Endometrial microvascular endothelial cells (primary cell): ENCODE measurements around the gene SPTBN1. TPM values are rescaled to one million over a fixed set of nuclear protein-coding genes. Genes with fewer than 3 reads are reported as not detected.

Experiments
- in situ Hi-C: cut with HindIII; loops from 2 replicates; pipeline ENCODE4 v1.10.0; 2017; ENCODE audit warnings: low sequenced_read_pairs, low pct_unique_long_range_greater_than_20kb; ENCODE audit errors: inconsistent ontology term
- total RNA-seq: library from RNA; depleted of rRNA; stranded (reverse); fragments of >200 nt; gene quantifications from one replicate; pipeline ENCODE4 v1.2.3, GENCODE V29; 2015; ENCODE audit errors: inconsistent ontology term

Gene SPTBN1
- total RNA-seq, 1 donor from 2014 or later: 200 TPM

DNA sequence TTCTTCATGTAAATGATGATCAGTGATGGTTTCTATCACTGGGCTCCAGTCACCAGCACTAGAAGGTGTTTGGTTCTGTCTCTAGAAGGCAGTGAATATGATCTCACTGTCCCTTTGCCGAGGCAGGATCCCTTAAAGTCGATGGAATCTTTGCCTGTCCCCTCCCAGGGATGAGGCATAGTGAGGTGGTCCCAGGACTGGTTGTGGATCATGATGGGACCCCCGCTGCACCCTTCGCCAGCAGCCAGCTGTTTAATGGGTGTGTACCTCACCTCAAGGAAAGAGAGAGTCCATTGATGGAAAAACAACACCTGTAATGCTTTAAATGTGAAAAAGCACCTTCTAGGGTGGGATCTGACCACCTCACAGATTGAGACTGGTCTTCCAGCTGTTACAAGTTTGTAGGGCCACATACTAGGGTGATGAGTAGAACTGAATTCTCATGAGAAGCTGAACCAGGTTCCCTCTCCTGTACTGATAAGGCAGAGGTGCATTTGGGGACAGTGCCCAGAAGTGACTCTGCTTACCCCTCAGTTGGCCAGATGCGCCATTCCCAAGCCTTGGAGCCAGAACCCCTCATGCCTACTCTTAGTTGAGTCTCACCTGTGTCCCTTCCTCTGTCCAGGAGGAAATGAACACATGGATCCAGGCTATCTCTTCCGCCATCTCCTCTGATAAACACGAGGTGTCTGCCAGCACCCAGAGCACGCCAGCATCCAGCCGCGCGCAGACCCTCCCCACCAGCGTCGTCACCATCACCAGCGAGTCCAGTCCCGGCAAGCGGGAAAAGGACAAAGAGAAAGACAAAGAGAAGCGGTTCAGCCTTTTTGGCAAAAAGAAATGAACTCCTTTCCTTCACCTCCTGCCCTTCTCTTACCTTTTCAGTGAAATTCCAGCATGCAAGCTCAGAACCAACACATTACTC lies 211.9 kb downstream of the SPTBN1 start:
- in situ Hi-C loops: no loop called here

DNA sequence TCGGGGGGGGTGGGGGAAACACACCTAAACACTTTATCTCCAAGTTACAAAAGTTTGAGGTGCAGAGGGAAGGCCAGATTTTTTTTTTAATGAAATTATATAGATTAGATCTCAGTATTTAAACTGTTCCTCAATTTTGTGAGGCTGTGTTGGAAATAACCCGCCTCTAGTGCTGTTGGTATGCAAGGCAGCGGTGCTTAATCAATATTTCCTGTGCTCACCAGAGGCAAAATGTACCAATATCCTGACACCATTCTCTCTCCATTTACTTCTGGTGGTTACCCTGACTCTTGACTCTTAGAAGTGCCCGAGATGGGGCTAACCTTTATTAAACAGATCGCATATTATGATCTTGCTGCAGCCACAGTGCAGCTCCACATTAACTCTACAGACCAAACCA lies 212.6 kb downstream of the SPTBN1 start:
- in situ Hi-C loops: no loop called here

DNA sequence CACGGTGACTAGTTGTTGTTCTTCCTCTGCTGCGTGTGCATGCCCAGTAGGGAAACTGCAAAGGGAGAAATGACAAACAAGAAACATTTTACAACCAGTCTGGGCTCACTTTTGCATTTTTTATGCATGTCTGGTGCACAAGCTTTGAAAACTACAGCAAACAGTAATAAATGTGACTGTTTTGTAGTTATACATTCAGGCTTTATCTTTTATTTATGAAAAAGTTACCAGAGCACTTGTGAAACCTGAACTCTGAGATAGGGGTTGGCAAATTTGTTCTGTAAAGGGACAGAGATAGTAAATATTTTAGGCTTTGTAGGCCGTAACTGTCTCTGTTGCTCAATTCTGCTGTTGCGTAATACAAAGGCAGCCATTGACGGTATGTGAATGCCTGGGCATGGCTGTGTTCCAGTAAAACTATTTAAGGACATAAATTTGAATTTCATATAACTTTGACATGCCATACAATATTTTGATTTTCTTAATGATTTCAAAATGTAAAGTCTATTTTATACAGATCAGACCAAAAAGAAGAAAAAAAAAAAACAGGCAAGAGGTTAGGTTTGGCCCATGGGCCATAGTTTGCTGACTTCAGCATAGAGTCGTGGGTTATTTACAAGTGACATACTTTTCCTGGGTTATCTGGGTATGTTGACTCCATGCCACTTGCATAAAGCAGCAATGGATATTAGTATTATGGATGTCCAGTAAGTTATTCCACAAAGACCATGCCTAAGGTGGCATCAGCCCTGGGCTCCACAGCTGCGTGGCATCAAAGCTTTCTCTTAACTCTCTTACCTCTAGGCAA lies 213.8 kb downstream of the SPTBN1 start:
- in situ Hi-C loops: no loop called here

DNA sequence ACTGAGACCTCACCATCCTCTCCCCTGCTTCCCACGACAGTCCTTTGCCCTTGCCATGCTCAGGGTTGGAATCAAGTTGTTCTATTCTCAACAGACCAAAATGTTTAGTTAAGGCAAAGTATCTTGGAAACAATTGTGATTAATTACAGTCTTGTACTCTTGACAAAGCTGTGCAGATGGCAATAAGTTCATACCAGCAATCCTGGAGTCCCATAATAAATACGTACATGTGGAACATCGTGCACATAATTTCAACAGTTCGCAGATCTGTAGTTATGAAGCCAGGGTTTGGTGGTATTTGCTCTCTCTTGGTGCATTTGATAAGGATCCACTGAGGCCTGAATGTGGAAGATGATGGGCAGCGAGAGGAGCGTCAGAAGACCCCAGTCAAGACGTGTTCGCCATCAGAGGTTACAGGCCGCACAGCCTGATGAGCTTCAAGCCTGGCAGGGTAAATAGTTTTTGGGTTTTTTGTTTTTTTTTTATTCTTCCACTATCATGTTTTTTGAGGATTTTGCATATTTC lies 214.4 kb downstream of the SPTBN1 start:
- in situ Hi-C loops: no loop called here

DNA sequence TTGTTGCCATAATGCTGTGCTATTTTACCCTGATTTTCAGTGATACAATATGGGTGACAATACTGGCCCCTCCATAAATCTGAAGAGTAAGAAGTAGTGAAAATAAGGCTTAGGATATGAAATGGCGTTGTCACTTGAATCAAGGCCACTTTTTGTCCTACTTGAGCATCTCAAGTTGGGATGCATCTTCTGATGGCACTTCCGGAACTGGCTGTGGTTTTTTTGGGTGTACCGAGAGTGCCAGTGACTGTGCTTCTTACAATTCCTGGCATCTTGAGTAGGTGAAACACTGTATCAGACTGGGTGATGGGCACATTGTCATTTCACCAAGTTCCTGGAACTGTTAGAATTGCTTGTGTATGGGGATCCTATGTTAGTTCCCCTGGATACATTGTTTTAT lies 214.9 kb downstream of the SPTBN1 start:
- in situ Hi-C loops: no loop called here

DNA sequence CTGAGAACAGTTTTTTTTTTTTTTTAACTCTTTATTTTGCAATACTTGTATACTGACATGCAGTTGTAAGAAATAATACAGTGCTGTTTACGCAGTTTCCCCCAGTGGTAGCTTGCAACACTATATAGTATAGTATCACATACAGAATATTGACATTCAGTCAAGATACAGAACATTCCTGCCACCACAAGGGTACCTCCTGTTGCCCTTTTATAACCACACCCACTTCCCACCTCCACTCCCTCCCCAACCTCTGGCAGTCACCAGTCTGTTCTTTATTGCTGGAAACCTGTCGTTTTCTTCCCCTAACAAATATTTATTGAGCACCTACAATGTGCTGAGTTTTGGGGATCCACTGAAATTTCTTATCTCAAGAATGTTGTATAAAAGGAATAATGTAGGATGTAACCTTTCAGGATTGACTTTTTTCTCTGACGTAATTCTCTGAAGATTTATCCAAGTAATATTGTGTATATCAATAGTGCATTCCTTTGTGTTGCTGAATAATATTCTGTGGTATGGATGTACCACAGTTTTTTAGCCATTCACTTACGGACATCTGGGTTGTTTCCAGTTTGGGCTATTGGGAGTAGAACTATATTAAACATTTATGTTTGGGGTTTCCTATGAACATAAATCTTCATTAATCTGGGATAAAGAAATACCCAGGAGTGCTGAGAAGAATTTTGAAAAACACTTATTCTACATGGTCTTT lies 215.9 kb downstream of the SPTBN1 start:
- in situ Hi-C loops: no loop called here

DNA sequence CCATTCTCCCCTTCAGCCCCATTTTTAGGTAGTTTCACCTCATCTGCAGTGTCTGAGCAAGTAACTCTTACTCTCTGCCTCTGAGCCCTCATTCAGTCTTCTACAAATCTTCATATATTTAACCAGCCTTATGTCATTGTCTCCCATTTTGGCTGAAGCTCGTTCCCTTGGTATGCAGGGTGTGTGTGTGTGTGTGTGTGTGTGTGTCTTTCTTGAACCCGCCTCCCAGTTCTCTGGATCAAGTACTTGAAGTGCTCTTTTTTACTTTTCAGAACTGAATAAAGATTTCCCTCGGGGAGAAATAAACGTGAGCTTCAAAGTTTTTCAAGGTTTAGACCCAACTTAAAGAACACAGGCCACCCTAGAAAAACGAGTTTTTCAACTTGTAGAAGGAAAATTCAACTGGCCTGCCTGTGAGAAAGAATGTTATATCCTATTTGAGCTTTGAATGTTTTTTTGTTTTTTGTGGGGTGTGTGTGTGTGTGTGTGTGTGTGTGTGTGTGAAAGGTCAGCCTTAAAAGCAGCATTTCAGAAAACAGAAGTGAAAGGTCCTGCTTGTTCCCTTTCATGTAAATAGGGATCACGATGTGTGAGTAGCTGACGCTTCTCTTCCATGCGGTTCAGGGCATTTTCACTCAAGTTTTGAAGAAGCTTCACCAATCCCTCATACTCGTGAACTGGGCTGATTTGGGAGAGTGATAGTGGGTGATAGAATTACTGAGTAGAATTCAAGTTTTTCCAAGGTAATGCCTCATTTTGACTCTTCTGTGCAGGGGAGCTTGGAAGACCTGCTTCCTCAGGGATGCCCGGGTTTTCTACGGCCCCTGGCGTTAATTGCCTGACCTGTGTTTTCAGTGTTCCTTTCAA lies 216.7 kb downstream of the SPTBN1 start:
- in situ Hi-C loops: no loop called here

DNA sequence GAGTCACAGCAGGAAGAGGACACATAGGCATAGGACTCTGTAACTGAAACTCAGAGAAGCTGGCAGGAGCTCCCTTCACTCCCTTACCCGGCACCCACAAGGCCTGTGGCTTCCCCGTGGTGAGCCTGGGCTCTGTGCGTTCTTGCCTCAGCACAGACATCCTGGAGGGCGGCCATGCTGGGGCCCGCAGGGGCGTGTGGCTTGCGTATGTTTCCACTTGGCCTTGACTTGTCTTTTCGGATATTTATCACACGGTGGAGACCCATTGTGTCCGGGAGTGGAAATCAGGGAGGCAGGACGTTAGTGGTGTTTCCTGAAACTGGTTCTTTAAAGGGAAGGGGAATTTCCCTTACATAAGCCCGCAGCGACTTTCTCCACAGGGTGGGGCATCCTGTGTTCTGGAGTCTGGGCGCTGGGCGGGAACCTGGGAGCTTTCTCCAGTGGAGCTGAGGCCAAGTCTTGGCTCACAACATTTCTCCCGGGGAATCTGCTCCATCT lies 217.4 kb downstream of the SPTBN1 start:
- in situ Hi-C loops: no loop called here

DNA sequence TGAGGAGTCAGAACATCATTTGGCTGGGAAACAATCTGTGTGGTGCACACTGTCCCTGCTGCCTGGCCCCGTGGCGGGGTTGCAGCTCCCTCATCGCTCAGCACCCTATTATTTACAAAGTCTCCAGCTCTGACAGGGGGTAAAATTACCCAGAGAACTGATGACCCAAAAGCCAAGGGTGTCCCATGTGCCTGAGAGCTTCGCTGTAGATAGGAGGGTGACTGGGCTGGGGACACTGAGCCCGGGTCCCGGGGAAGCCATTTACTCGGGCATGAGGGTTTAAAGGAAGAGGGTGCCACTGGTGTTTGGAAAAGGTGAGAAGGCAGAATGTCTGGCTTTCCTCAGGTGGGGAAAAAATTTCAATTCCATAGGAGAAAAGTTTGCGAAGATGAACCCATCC lies 219.2 kb downstream of the SPTBN1 start:
- in situ Hi-C loops: no loop called here

DNA sequence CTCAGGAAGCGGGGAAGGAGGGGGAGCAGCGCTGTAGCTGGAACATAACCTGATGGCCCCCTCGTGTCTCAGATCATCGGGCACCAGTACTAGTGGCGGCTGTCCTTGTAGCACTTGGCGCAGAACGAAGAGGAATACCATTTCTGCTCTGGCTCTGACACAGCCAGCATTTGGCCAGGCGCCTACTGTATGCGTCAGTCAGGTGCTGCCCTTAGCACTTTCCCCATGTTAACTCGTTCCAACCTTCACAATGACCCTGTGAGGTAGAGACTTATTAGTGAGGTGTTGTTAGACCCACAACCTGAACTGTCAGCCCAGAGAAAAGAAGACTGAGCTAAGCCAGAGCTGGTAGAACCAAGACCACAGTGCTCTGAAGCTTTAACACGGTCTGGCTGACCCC lies 219.6 kb downstream of the SPTBN1 start:
- in situ Hi-C loops: no loop called here

DNA sequence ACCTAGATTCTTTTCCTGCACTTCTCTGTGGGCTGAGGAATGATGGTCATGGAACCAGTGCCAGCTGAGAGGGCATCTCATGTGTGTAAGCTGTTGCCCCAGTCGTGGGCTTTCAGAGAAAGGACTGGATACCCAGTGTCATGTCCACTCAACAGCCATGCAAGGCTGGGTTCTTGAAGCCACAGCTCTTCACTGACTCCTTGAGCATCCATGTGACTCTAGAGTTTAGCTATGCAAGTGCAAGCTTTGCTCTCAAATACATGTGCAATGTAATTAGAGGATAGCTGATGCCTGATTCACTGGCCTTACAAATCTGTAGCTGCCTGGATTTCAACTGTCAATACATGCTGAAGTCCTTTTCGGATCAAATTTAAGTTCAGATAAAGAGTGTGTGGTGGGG lies 220.5 kb downstream of the SPTBN1 start:
- in situ Hi-C loops: no loop called here

DNA sequence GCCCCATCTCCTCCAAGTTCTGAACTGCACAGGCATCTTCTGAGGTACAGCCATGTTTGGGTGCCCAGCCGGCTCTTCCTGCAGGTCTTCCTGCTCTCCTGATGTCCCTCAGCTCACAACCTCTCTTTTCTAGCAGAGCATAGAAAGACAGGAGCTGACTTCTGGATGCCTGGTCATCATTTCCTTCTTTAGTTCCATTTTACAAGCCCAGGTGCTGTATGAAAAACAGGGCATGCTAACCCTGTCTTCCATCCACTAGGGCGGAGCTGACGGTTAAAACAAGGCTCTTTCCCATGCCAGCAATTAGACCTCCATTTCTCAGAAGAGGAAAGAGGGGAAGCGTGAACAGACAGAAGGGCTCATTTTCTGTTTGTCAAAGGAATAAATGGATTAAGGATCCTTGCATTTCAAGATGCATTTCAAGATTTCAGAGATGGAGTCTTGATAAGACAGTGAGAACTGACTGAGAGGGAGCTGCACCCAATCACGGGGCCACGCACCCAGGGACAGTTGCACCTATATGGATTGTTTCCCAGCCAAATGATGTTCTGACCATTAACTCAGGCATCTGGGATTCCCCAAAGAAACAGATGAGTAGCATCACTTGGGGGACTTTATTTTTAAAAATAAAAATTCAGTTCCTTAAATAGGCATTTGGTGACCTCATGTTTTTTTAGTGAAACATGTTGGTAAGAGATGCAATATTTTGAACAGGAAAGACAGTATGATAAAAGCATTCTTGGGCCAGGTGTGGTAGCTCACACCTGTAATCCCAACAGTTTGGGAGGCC lies 221.5 kb downstream of the SPTBN1 start:
- in situ Hi-C loops: no loop called here

DNA sequence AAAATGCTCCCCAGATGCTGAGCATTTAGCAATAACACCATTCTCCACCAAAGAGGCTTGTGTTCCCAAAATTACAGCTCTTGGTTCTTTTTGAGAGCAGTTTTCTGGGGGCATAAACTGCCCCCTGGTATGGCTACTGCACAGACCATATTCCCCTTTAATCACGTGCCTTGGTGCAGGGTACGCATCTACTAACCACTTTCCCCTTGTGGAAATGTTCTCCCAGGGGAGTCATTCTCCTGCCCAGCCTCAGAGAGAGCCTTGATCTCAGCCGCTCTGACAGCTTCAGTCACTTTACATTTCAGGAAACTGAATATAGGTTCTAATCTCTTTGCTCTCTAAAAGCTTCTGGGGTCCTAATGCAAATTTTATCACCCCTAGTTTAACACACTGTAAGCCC lies 222.6 kb downstream of the SPTBN1 start:
- in situ Hi-C loops: no loop called here

DNA sequence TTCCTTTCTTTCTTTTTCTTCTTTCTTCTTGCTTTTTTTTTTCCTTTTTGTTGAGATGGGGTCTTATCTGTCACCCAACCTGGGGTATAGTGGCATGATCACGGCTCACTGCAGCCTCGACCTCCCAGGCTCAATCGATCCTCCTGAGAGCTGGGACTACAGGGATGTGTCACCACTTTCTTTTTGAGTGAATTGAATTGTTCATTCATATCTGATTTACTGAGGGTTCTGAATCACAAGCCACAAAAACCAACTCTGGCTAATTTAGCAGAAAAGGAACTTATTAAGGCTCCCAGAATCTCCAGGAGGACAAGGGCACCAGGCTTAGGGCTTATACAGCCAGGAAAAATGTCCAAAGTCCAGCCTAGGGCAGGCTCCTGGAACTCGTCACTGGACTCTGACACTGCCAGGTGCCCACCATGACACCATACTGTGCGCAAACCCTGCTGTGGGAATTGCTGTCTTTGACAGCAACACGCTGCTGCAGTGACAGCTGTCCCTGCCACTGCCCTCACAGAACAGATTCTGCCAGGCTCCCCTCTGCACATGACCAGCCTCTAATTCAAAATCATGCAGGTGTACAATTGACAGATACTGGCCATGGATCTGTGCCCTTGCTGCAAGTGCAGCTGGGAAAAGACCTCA lies 224.4 kb downstream of the SPTBN1 start:
- in situ Hi-C loops: no loop called here

DNA sequence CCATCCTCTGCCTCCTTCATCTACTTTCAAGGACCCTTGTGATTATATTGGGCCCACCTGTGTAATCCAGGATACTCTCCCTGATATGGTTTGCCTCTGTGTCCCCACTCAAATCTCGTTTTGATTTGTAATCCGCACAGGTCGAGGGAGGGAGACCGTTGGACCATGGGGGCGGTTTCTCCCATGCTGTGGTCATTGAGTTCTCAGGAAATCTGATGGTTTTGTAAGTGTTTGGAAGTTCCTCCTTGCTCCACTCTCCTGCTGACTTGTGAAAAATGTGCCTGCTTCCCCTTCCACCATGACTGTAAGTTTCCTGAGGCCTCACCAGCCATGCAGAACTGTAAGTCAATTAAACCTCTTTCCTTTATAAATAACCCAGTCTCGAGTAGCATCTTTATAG lies 225.3 kb downstream of the SPTBN1 start:
- in situ Hi-C loops: no loop called here

DNA sequence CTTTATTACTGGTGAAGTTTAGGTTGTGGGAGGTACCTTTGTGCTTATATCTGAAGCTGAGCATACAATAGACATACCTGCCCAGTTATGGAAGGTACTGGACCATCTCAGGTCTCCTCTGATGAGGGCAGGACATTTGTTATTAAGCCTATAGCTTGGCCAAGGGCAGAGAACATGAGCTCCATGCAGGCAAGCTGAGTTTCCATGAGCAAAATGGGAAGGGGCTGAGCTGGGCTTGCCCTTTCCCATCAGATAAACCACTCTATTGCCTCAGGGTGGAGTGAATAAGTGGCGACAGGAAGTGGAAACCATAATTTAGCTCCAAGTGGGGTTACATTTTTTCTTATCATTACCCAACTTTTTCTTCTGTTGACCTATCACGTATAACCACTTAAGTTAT lies 227.5 kb downstream of the SPTBN1 start:
- in situ Hi-C loops: no loop called here

DNA sequence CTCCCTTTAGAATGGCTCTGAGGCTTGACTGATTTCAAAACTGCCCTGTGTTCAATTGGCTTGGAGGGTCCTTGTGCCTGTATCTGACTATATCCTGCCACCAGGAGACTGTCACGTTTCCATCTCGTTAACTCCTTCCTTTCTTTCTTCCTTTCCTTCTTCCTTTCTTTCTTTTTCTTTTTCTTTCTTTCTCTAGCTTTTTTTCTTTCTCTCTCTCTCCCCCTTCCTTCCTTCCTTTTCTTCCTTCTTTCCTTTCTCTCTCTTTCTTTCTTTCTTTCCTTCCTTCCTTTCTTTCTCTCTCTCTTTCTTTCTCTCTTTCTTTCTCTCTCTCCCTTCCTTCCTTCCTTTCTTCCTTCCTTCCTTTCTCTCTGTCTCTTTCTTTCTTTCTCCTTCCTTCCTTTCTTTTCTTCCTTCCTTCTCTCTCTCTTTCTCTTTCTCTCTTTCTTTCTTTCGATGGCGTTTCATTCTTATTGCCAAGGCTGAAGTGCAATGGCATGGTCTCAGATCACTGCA lies 229.2 kb downstream of the SPTBN1 start:
- in situ Hi-C loops: no loop called here
